Coronary artery (tissue), 2 donors: ENCODE results near the gene PRDM16.

Experiments
- DNase-seq: peaks from one replicate; pipeline ENCODE4 v3.0.0-alpha.2; 2017; ENCODE audit warnings: low spot score
- H3K27ac ChIP-seq, 2 donors: fragments of 200-600 bp; sonication (generic); one replicate each; pipeline ENCODE4 v1.5.1; 2016 to 2019
- H3K4me3 ChIP-seq: fragments of 200-600 bp; sonication (generic); 2 replicates; pipeline ENCODE4 v1.5.1; 2016; ENCODE audit warnings: mild to moderate bottlenecking, moderate library complexity
- CTCF ChIP-seq: fragments of 200-600 bp; sonication (generic); IDR thresholded peaks from one replicate; pipeline ENCODE4 v1.5.1; 2019; ENCODE audit warnings: antibody characterized with exemption

The PRDM16 gene

GRCh38 chr1:3097861-3098260 is 28.9 kb downstream of the PRDM16 start:
- H3K4me3 ChIP-seq, result no peak overlapping the region
- TF ChIP-seq CTCF, result no peak
- no peak overlapping the region for H3K27ac ChIP-seq
- no peak for DNase-seq

GRCh38 chr1:3099861-3100260 is 30.9 kb downstream of the PRDM16 start:
- Histone ChIP-seq H3K4me3 (no peak overlapping the region), H3K27ac (peak overlapping the region in 1 of 2 donors; percentile 76)
- no peak for DNase-seq
- no peak for TF ChIP-seq CTCF

- DNase-seq, result no peak
- Histone ChIP-seq H3K27ac (peak overlapping the region; percentile 12 to 76), H3K4me3 (peak overlapping the region; percentile 37)
- TF ChIP-seq CTCF, result no peak
Observed at GRCh38 chr1:3101124-3101939, 32.3 kb downstream of the PRDM16 start.

GRCh38 chr1:3102641-3103040 is 33.6 kb downstream of the PRDM16 start:
- Histone ChIP-seq H3K27ac (no peak overlapping the region), H3K4me3 (no peak overlapping the region)
- TF ChIP-seq CTCF, result no peak
- no peak for DNase-seq

- H3K27ac ChIP-seq, result peak overlapping the region in 1 of 2 donors; percentile 62
- no peak for DNase-seq
- TF ChIP-seq CTCF, result no peak
- no peak overlapping the region for H3K4me3 ChIP-seq
Observed at GRCh38 chr1:3103967-3104677, 35.1 kb downstream of the PRDM16 start.

GRCh38 chr1:3105167-3105863 is 36.3 kb downstream of the PRDM16 start:
- Histone ChIP-seq H3K27ac (peak overlapping the region in 1 of 2 donors; percentile 62), H3K4me3 (no peak overlapping the region)
- TF ChIP-seq CTCF, result no peak
- no peak for DNase-seq
